ENCODE measurements around the gene SERPINE2.

SERPINE2 gene

GRCh38 chr2:223979730-223980396 is 59.2 kb downstream of the SERPINE2 start:
- no peaks in the 10 kb centered on the region for H3K36me3 Mint-ChIP-seq
- H3K27ac Mint-ChIP-seq = no peak overlapping the region
- no peaks in the 10 kb centered on the region for H3K9me3 Mint-ChIP-seq
- H3K4me3 Mint-ChIP-seq = no peak overlapping the region
- H3K4me1 Mint-ChIP-seq = no peaks in the 10 kb centered on the region
- ATAC-seq (no peak), DNase-seq (ENCODE audit: low spot score in 2 of 2) (no peak)

GRCh38 chr2:223978451-223978850 is 60.6 kb downstream of the SERPINE2 start:
- ATAC-seq (no peak), DNase-seq (ENCODE audit: low spot score in 2 of 2) (no peak)
- H3K36me3 Mint-ChIP-seq = no peaks in the 10 kb centered on the region
- H3K27ac Mint-ChIP-seq = no peak overlapping the region
- no peaks in the 10 kb centered on the region for H3K9me3 Mint-ChIP-seq
- no peaks in the 10 kb centered on the region for H3K4me1 Mint-ChIP-seq
- H3K4me3 Mint-ChIP-seq = no peak overlapping the region

GRCh38 chr2:223976635-223977226 is 62.4 kb downstream of the SERPINE2 start:
- H3K4me1 Mint-ChIP-seq = no peaks in the 10 kb centered on the region
- DNase-seq (ENCODE audit: low spot score in 2 of 2) (no peak), ATAC-seq (peak; percentile 65)
- no peak overlapping the region for H3K4me3 Mint-ChIP-seq
- H3K9me3 Mint-ChIP-seq = no peaks in the 10 kb centered on the region
- no peak overlapping the region for H3K27ac Mint-ChIP-seq
- no peaks in the 10 kb centered on the region for H3K36me3 Mint-ChIP-seq

- no peaks in the 10 kb centered on the region for H3K9me3 Mint-ChIP-seq
- H3K4me1 Mint-ChIP-seq = no peaks in the 10 kb centered on the region
- DNase-seq (ENCODE audit: low spot score in 2 of 2) = no peak
- no peak for ATAC-seq
- no peak overlapping the region for H3K27ac Mint-ChIP-seq
- H3K36me3 Mint-ChIP-seq = peaks cover 6% of the 10 kb centered on the region
- no peak overlapping the region for H3K4me3 Mint-ChIP-seq
These were observed 65.5 kb downstream of the SERPINE2 start for GRCh38 chr2:223973606-223974005.

- Mint-ChIP-seq H3K27ac (no peak overlapping the region), H3K4me1 (no peaks in the 10 kb centered on the region), H3K9me3 (no peaks in the 10 kb centered on the region), H3K36me3 (peaks cover 15% of the 10 kb centered on the region), H3K4me3 (no peak overlapping the region)
- DNase-seq (ENCODE audit: low spot score in 2 of 2) (no peak), ATAC-seq (no peak)
These were observed 66.4 kb downstream of the SERPINE2 start for GRCh38 chr2:223972656-223973102.

GRCh38 chr2:223971731-223972130 is 67.4 kb downstream of the SERPINE2 start:
- H3K4me1 Mint-ChIP-seq = no peaks in the 10 kb centered on the region
- DNase-seq (ENCODE audit: low spot score in 2 of 2) (no peak), ATAC-seq (no peak)
- no peak overlapping the region for H3K4me3 Mint-ChIP-seq
- H3K27ac Mint-ChIP-seq = no peak overlapping the region
- H3K9me3 Mint-ChIP-seq = no peaks in the 10 kb centered on the region
- H3K36me3 Mint-ChIP-seq = peaks cover 24% of the 10 kb centered on the region

GRCh38 chr2:223970343-223971128 is 68.5 kb downstream of the SERPINE2 start:
- H3K36me3 Mint-ChIP-seq = peaks cover 36% of the 10 kb centered on the region
- no peak overlapping the region for H3K4me3 Mint-ChIP-seq
- no peak overlapping the region for H3K27ac Mint-ChIP-seq
- ATAC-seq (peak; percentile 47), DNase-seq (ENCODE audit: low spot score in 2 of 2) (peak; percentile 49 to 78)
- H3K4me1 Mint-ChIP-seq = no peaks in the 10 kb centered on the region
- H3K9me3 Mint-ChIP-seq = no peaks in the 10 kb centered on the region

GRCh38 chr2:223969856-223970255 is 69.2 kb downstream of the SERPINE2 start:
- Mint-ChIP-seq H3K27ac (no peak overlapping the region), H3K9me3 (no peaks in the 10 kb centered on the region), H3K4me3 (no peak overlapping the region), H3K36me3 (peaks cover 43% of the 10 kb centered on the region), H3K4me1 (no peaks in the 10 kb centered on the region)
- no peak for ATAC-seq
- DNase-seq (ENCODE audit: low spot score in 2 of 2) = no peak

GRCh38 chr2:223969315-223969714 is 69.8 kb downstream of the SERPINE2 start:
- DNase-seq (ENCODE audit: low spot score in 2 of 2) = no peak
- no peak for ATAC-seq
- H3K4me3 Mint-ChIP-seq = no peak overlapping the region
- H3K36me3 Mint-ChIP-seq = peaks cover 49% of the 10 kb centered on the region
- no peaks in the 10 kb centered on the region for H3K9me3 Mint-ChIP-seq
- no peaks in the 10 kb centered on the region for H3K4me1 Mint-ChIP-seq
- H3K27ac Mint-ChIP-seq = no peak overlapping the region

GRCh38 chr2:223967981-223968380 is 71.1 kb downstream of the SERPINE2 start:
- no peak overlapping the region for H3K27ac Mint-ChIP-seq
- no peaks in the 10 kb centered on the region for H3K4me1 Mint-ChIP-seq
- ATAC-seq = no peak
- no peaks in the 10 kb centered on the region for H3K9me3 Mint-ChIP-seq
- H3K4me3 Mint-ChIP-seq = no peak overlapping the region
- no peak for DNase-seq (ENCODE audit: low spot score in 2 of 2)
- H3K36me3 Mint-ChIP-seq = peaks cover 62% of the 10 kb centered on the region

GRCh38 chr2:223959688-223960087 is 79.4 kb downstream of the SERPINE2 start:
- no peaks in the 10 kb centered on the region for H3K9me3 Mint-ChIP-seq
- no peak for ATAC-seq
- H3K4me3 Mint-ChIP-seq = peak overlapping the region; percentile 16
- peaks cover 43% of the 10 kb centered on the region for H3K4me1 Mint-ChIP-seq
- DNase-seq (ENCODE audit: low spot score in 2 of 2) = no peak
- peak overlapping the region; percentile 23 for H3K27ac Mint-ChIP-seq
- H3K36me3 Mint-ChIP-seq = peaks cover 64% of the 10 kb centered on the region

GRCh38 chr2:223957092-223957851 is 81.8 kb downstream of the SERPINE2 start, which contains the start of gene MRPL44:
TSS of gene MRPL44 (plus strand) at chr2:223957463. CDS start at chr2:223957473, 10 bp downstream.
- Mint-ChIP-seq H3K27ac (peak within 1 kb of the TSS; percentile 97), H3K4me1 (peaks cover 42% of the 10 kb centered on the region), H3K36me3 (peaks cover 40% of the 10 kb centered on the region), H3K9me3 (no peaks in the 10 kb centered on the region), H3K4me3 (peak within 1 kb of the TSS; percentile 94)
- DNase-seq (ENCODE audit: low spot score in 2 of 2) (peak; percentile 98 to 99), ATAC-seq (peak; percentile 99)

GRCh38 chr2:223956300-223956699 is 82.8 kb downstream of the SERPINE2 start:
- Mint-ChIP-seq H3K27ac (peak overlapping the region; percentile 10), H3K4me1 (peaks cover 33% of the 10 kb centered on the region), H3K4me3 (peak overlapping the region; percentile 94), H3K9me3 (no peaks in the 10 kb centered on the region), H3K36me3 (peaks cover 30% of the 10 kb centered on the region)
- ATAC-seq (peak; percentile 54), DNase-seq (ENCODE audit: low spot score in 2 of 2) (peak in 1 of 2 donors; percentile 52)

- Mint-ChIP-seq H3K27ac (no peak overlapping the region), H3K4me3 (no peak overlapping the region), H3K9me3 (no peaks in the 10 kb centered on the region), H3K4me1 (peaks cover 15% of the 10 kb centered on the region), H3K36me3 (peaks cover 12% of the 10 kb centered on the region)
- no peak for DNase-seq (ENCODE audit: low spot score in 2 of 2)
- ATAC-seq = no peak
These were observed 84.7 kb downstream of the SERPINE2 start for GRCh38 chr2:223954401-223954800.

Data from stimulated activated effector memory CD8-positive, alpha-beta T cell treated with anti-CD3 and anti-CD28 coated beads, Interleukin-12 subunit alpha, Interleukin-12 subunit beta, amount 100 ng/mL, for 72 hours (primary cell).